Activated T-cell treated with anti-CD3 and anti-CD28 coated beads, Interleukin-2, amount 50 U/mL, for 72 hours (primary cell): ENCODE data around the gene ARHGAP21. TPM values are rescaled to one million over a fixed set of nuclear protein-coding genes. Genes with fewer than 3 reads are reported as not detected.
"Not testable (repeated sequence)": the region's sequence is repeated elsewhere in the genome, so short reads cannot be mapped to it uniquely, and the experiment has no call there.

Source experiments
- ATAC-seq, 2 donors: fragments of 150-1000 bp; cut with Tn5 transposase; replicated peaks in 1 of 2; 2 replicates each; pipeline ENCODE4 v1.10.0; 2021; ENCODE audit warnings: moderate library complexity in 2 of 2, mild to moderate bottlenecking in 1 of 2
- DNase-seq, 2 donors: peaks; one replicate each; pipeline ENCODE4 v3.0.0; 2021 to 2022; ENCODE audit warnings: mixed read lengths in 1 of 2
- H3K27ac Mint-ChIP-seq: one replicate; pipeline ENCODE4 v1.8.0; 2022; ENCODE audit warnings: mild to moderate bottlenecking, moderate library complexity, mixed read lengths
- H3K27me3 Mint-ChIP-seq: one replicate; pipeline ENCODE4 v1.8.0; 2022; ENCODE audit warnings: low read depth, mixed read lengths
- H3K36me3 Mint-ChIP-seq, 2 donors: one replicate each; pipeline ENCODE4 v1.8.0; 2022; ENCODE audit warnings: mixed read lengths in 2 of 2, mild to moderate bottlenecking in 1 of 2; ENCODE audit not compliant: insufficient read depth in 2 of 2
- H3K4me1 Mint-ChIP-seq: one replicate; pipeline ENCODE4 v1.8.0; 2022; ENCODE audit warnings: low read depth, mixed read lengths
- H3K4me3 Mint-ChIP-seq, 2 donors: one replicate each; pipeline ENCODE4 v1.8.0; 2022; ENCODE audit warnings: mild to moderate bottlenecking in 2 of 2, mixed read lengths in 2 of 2, moderate library complexity in 2 of 2
- H3K9me3 Mint-ChIP-seq, 2 donors: one replicate each; pipeline ENCODE4 v1.8.0; 2022; ENCODE audit warnings: mixed read lengths in 2 of 2
- total RNA-seq, 2 donors: library from RNA; stranded (reverse); gene quantifications; one replicate each; pipeline ENCODE4 v1.2.3, GENCODE V29; 2022

The ARHGAP21 gene
- total RNA-seq, 2 donors from 2014 or later, result 22.6 to 22.9 TPM

- DNase-seq (no peak), ATAC-seq (no peak)
- peaks cover 37% of the 10 kb centered on the region for H3K4me1 Mint-ChIP-seq
- H3K9me3 Mint-ChIP-seq, result no peaks in the 10 kb centered on the region
- H3K27me3 Mint-ChIP-seq, result no peaks in the 10 kb centered on the region
- peaks cover 0 to 3% of the 10 kb centered on the region in 2 donors for H3K36me3 Mint-ChIP-seq
- peak overlapping the region; percentile 60 to 77 for H3K4me3 Mint-ChIP-seq
- H3K27ac Mint-ChIP-seq, result peak overlapping the region; percentile 81
Observed at GRCh38 chr10:24623383-24623782, 100.3 kb downstream of the ARHGAP21 start.

GRCh38 chr10:24622781-24623301 is 100.8 kb downstream of the ARHGAP21 start:
- peak in 1 of 2 donors; percentile 30 for ATAC-seq
- Mint-ChIP-seq H3K36me3 (peaks cover 0 to 4% of the 10 kb centered on the region in 2 donors), H3K9me3 (no peaks in the 10 kb centered on the region), H3K27ac (peak overlapping the region; percentile 81), H3K4me3 (peak overlapping the region; percentile 60 to 77), H3K27me3 (no peaks in the 10 kb centered on the region), H3K4me1 (peaks cover 41% of the 10 kb centered on the region)
- DNase-seq, result no peak

GRCh38 chr10:24621035-24621795 is 102.5 kb downstream of the ARHGAP21 start:
- not testable (repeated sequence) for DNase-seq, H3K9me3 Mint-ChIP-seq, H3K27me3 Mint-ChIP-seq, H3K36me3 Mint-ChIP-seq
- peak in 1 of 2 donors; percentile 29 for ATAC-seq
- H3K27ac Mint-ChIP-seq, result peak overlapping the region; percentile 7
- H3K4me3 Mint-ChIP-seq, result peak overlapping the region in 1 of 2 donors; percentile 18
- peaks cover 46% of the 10 kb centered on the region for H3K4me1 Mint-ChIP-seq

- not testable (repeated sequence) for DNase-seq
- ATAC-seq, result peak in 1 of 2 donors; percentile 23
Observed at GRCh38 chr10:24619994-24620310, 103.7 kb downstream of the ARHGAP21 start.

GRCh38 chr10:24619291-24619993 is 104.2 kb downstream of the ARHGAP21 start:
- not testable (repeated sequence) for H3K27me3 Mint-ChIP-seq, H3K27ac Mint-ChIP-seq, H3K36me3 Mint-ChIP-seq, H3K9me3 Mint-ChIP-seq
- Mint-ChIP-seq H3K4me1 (peaks cover 47% of the 10 kb centered on the region), H3K4me3 (peak overlapping the region in 1 of 2 donors; percentile 40)
- ATAC-seq (peak; percentile 59 to 64), DNase-seq (peak in 1 of 2 donors; percentile 6)

More at GRCh38 chr10:24619994-24620310, 103.7 kb downstream of the ARHGAP21 start:
- H3K27me3 Mint-ChIP-seq, H3K9me3 Mint-ChIP-seq, H3K27ac Mint-ChIP-seq, H3K36me3 Mint-ChIP-seq: not testable (repeated sequence)
- H3K4me1 Mint-ChIP-seq, result peaks cover 47% of the 10 kb centered on the region
- peak overlapping the region in 1 of 2 donors; percentile 40 for H3K4me3 Mint-ChIP-seq

GRCh38 chr10:24618401-24618800 is 105.3 kb downstream of the ARHGAP21 start:
- Mint-ChIP-seq H3K27me3 (no peaks in the 10 kb centered on the region), H3K36me3 (peaks cover 0 to 3% of the 10 kb centered on the region in 2 donors), H3K27ac (peak overlapping the region; percentile 52), H3K4me1 (peaks cover 47% of the 10 kb centered on the region), H3K9me3 (no peaks in the 10 kb centered on the region), H3K4me3 (peak overlapping the region; percentile 55 to 80)
- ATAC-seq, result peak in 1 of 2 donors; percentile 48
- no peak for DNase-seq

- peak; percentile 38 to 61 for DNase-seq
- no peaks in the 10 kb centered on the region for H3K27me3 Mint-ChIP-seq
- peak in 1 of 2 donors; percentile 31 for ATAC-seq
- H3K4me1 Mint-ChIP-seq, result peaks cover 43% of the 10 kb centered on the region
- peak overlapping the region; percentile 55 to 80 for H3K4me3 Mint-ChIP-seq
- H3K27ac Mint-ChIP-seq, result peak overlapping the region; percentile 52
- H3K36me3 Mint-ChIP-seq, result peaks cover 0 to 3% of the 10 kb centered on the region in 2 donors
- no peaks in the 10 kb centered on the region for H3K9me3 Mint-ChIP-seq
Observed at GRCh38 chr10:24617771-24618396, 105.8 kb downstream of the ARHGAP21 start.

- ATAC-seq, result no peak
- Mint-ChIP-seq H3K27ac (no peak overlapping the region), H3K36me3 (peaks cover 0 to 5% of the 10 kb centered on the region in 2 donors)
Observed at GRCh38 chr10:24616536-24616935, 107.2 kb downstream of the ARHGAP21 start.

GRCh38 chr10:24606021-24606420 is 117.7 kb downstream of the ARHGAP21 start:
- no peak for DNase-seq
- no peak for ATAC-seq
- Mint-ChIP-seq H3K27me3 (no peaks in the 10 kb centered on the region), H3K4me1 (peaks cover 23% of the 10 kb centered on the region), H3K9me3 (peaks cover 0 to 2% of the 10 kb centered on the region in 2 donors), H3K36me3 (peaks cover 2 to 5% of the 10 kb centered on the region in 2 donors), H3K27ac (no peak overlapping the region), H3K4me3 (no peak overlapping the region)

More at GRCh38 chr10:24616536-24616935, 107.2 kb downstream of the ARHGAP21 start:
- H3K4me3 Mint-ChIP-seq, result no peak overlapping the region
- H3K27me3 Mint-ChIP-seq, result no peaks in the 10 kb centered on the region
- H3K9me3 Mint-ChIP-seq, result no peaks in the 10 kb centered on the region
- no peak for DNase-seq
- peaks cover 32% of the 10 kb centered on the region for H3K4me1 Mint-ChIP-seq

- Mint-ChIP-seq H3K27ac (no peak overlapping the region), H3K27me3 (no peaks in the 10 kb centered on the region), H3K36me3 (peaks cover 4 to 6% of the 10 kb centered on the region in 2 donors), H3K9me3 (peaks cover 0 to 2% of the 10 kb centered on the region in 2 donors), H3K4me1 (peaks cover 23% of the 10 kb centered on the region), H3K4me3 (no peak overlapping the region)
- no peak for DNase-seq
- no peak for ATAC-seq
Observed at GRCh38 chr10:24605141-24605540, 118.5 kb downstream of the ARHGAP21 start.

GRCh38 chr10:24603333-24603732 is 120.4 kb downstream of the ARHGAP21 start:
- H3K4me3 Mint-ChIP-seq, result peak overlapping the region; percentile 11 to 37
- DNase-seq, result peak in 1 of 2 donors; percentile 13
- peak; percentile 78 to 94 for ATAC-seq

GRCh38 chr10:24597961-24598360 is 125.7 kb downstream of the ARHGAP21 start:
- Mint-ChIP-seq H3K27ac (no peak overlapping the region), H3K36me3 (peaks cover 5 to 7% of the 10 kb centered on the region in 2 donors), H3K9me3 (no peaks in the 10 kb centered on the region), H3K4me1 (peaks cover 7% of the 10 kb centered on the region), H3K4me3 (no peak overlapping the region), H3K27me3 (no peaks in the 10 kb centered on the region)
- DNase-seq, result no peak
- no peak for ATAC-seq

More at GRCh38 chr10:24603333-24603732, 120.4 kb downstream of the ARHGAP21 start:
- Mint-ChIP-seq H3K27me3 (no peaks in the 10 kb centered on the region), H3K36me3 (peaks cover 4 to 6% of the 10 kb centered on the region in 2 donors), H3K9me3 (peaks cover 0 to 2% of the 10 kb centered on the region in 2 donors), H3K4me1 (peaks cover 23% of the 10 kb centered on the region), H3K27ac (peak overlapping the region; percentile 51)
